ENCODE results near the gene SST. TPM values are rescaled to one million over a fixed set of nuclear protein-coding genes. Genes with fewer than 3 reads are reported as not detected.

Gene SST
- total RNA-seq, 2 donors from 2014 or later: 482 to 738 TPM

- 6 to 13% methylated on average over 4 of the region's 4 CpGs for WGBS, 2 donors
- ATAC-seq (peak; percentile 94), DNase-seq (peak; percentile 80 to 85 (median 83))
- Histone ChIP-seq H3K27ac (no peak overlapping the region), H3K4me1 (peaks cover 5% of the 10 kb centered on the region), H3K9me3 (no peaks in the 10 kb centered on the region), H3K4me3 (no peak overlapping the region), H3K36me3 (replicated peaks in 1 of 2; ENCODE audit: insufficient read depth in 1 of 2, low read depth in 2 of 2) (no peaks in the 10 kb centered on the region), H3K27me3 (no peaks in the 10 kb centered on the region)
- TF ChIP-seq CTCF (IDR thresholded peaks at IDR 0.05): peak; percentile 87 to 95 (median 94)
- TF ChIP-seq POLR2A (IDR thresholded peaks at IDR 0.05): no peak
- intact Hi-C loops (cut with DNase I): loop anchor here (10.0 kb wide), 1 partner anchor 390 kb away; no protein-coding TSS in a partner anchor
Measured at GRCh38 chr3:187714404-187714979, 44.3 kb upstream of the SST start.

- ATAC-seq: peak; percentile 45
- intact Hi-C loops (cut with DNase I): loop anchor here (10.0 kb wide), 1 partner anchor 389 kb away; no protein-coding TSS in a partner anchor
Measured at GRCh38 chr3:187713504-187713903, 43.3 kb upstream of the SST start.

GRCh38 chr3:187709155-187709554, 39.0 kb upstream of the SST start:
- H3K27me3 ChIP-seq: no peaks in the 10 kb centered on the region
- TF ChIP-seq POLR2A (IDR thresholded peaks at IDR 0.05) (no peak), CTCF (IDR thresholded peaks at IDR 0.05) (no peak)
- H3K36me3 ChIP-seq (replicated peaks in 1 of 2; ENCODE audit: insufficient read depth in 1 of 2, low read depth in 2 of 2): no peaks in the 10 kb centered on the region
- H3K27ac ChIP-seq: no peak overlapping the region
- H3K9me3 ChIP-seq: no peaks in the 10 kb centered on the region
- WGBS, 2 donors: 62 to 73% methylated on average over 4 of the region's 4 CpGs
- intact Hi-C loops (cut with DNase I): no loop called here
- H3K4me1 ChIP-seq: peaks cover 4% of the 10 kb centered on the region
- DNase-seq (no peak), ATAC-seq (no peak)
- no peak overlapping the region for H3K4me3 ChIP-seq

More at GRCh38 chr3:187713504-187713903, 43.3 kb upstream of the SST start:
- no peaks in the 10 kb centered on the region for H3K9me3 ChIP-seq
- TF ChIP-seq CTCF (IDR thresholded peaks at IDR 0.05) (no peak), POLR2A (IDR thresholded peaks at IDR 0.05) (no peak)
- H3K4me3 ChIP-seq: no peak overlapping the region
- H3K4me1 ChIP-seq: peaks cover 5% of the 10 kb centered on the region
- WGBS, 2 donors: 73 to 78% methylated on average over 2 of the region's 2 CpGs
- H3K27me3 ChIP-seq: no peaks in the 10 kb centered on the region
- H3K36me3 ChIP-seq (replicated peaks in 1 of 2; ENCODE audit: insufficient read depth in 1 of 2, low read depth in 2 of 2): no peaks in the 10 kb centered on the region
- no peak overlapping the region for H3K27ac ChIP-seq
- DNase-seq: no peak

- intact Hi-C loops (cut with DNase I): no loop called here
- H3K36me3 ChIP-seq (replicated peaks in 1 of 2; ENCODE audit: insufficient read depth in 1 of 2, low read depth in 2 of 2): no peaks in the 10 kb centered on the region
- H3K4me3 ChIP-seq: no peak overlapping the region
- no peaks in the 10 kb centered on the region for H3K27me3 ChIP-seq
- no peak for TF ChIP-seq CTCF (IDR thresholded peaks at IDR 0.05)
- no peak for TF ChIP-seq POLR2A (IDR thresholded peaks at IDR 0.05)
- ATAC-seq (no peak), DNase-seq (no peak)
- no peaks in the 10 kb centered on the region for H3K4me1 ChIP-seq
- H3K27ac ChIP-seq: no peak overlapping the region
- no peaks in the 10 kb centered on the region for H3K9me3 ChIP-seq
Measured at GRCh38 chr3:187708696-187709095, 38.5 kb upstream of the SST start.

GRCh38 chr3:187706971-187707370, 36.8 kb upstream of the SST start:
- H3K27ac ChIP-seq: no peak overlapping the region
- H3K27me3 ChIP-seq: no peaks in the 10 kb centered on the region
- no peaks in the 10 kb centered on the region for H3K4me1 ChIP-seq
- TF ChIP-seq POLR2A (IDR thresholded peaks at IDR 0.05): no peak
- no peak for TF ChIP-seq CTCF (IDR thresholded peaks at IDR 0.05)
- 75 to 76% methylated on average over 2 of the region's 2 CpGs for WGBS, 2 donors
- no peaks in the 10 kb centered on the region for H3K9me3 ChIP-seq
- intact Hi-C loops (cut with DNase I): no loop called here
- H3K4me3 ChIP-seq: no peak overlapping the region
- ATAC-seq (no peak), DNase-seq (peak in 3 of 4 donors; percentile 39 to 59 (median 39))
- no peaks in the 10 kb centered on the region for H3K36me3 ChIP-seq (replicated peaks in 1 of 2; ENCODE audit: insufficient read depth in 1 of 2, low read depth in 2 of 2)
